Measurements from ENCODE around the gene VTI1A.
"Not testable (repeated sequence)": the region's sequence is repeated elsewhere in the genome, so short reads cannot be mapped to it uniquely, and the experiment has no call there.

Gene VTI1A

DNA sequence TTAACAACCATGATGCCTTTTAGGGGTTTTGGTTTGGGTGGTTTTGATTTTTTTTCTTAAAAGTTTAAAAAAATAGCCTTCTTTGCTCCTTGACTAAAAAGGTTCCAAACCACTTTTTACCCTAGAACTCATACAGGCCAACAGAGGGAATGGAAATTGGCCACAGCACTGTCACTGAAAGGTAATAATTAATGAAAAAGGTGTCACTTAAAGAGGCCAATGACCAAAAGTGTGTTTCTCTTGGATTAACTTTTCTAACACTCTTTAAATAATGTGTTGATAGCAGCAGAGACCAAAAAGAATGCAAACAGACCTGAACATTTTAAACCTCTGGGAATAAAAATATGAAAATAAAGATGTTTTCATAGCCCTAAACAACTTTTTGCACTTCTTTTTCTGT is 282.0 kb downstream of the VTI1A start:
- DNase-seq: no peak

DNA sequence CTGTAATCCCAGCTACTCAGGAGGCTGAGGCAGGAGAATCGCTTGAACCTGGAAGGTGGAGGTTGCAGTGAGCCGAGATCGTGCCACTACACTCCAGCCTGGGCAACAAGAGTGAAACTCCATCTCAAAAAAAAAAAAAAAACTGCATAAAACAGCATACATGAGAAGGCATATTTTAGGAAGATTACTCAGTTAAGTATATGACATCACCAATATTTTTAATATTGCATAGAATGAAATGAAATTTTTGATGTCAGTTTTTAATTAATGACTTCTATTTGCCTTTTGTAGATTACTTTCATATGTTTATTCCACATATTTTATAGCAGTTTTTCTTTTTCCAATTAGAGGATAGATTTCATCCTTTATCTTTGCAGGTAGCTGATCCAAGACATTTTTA is 284.4 kb downstream of the VTI1A start:
- not testable (repeated sequence) for DNase-seq

DNA sequence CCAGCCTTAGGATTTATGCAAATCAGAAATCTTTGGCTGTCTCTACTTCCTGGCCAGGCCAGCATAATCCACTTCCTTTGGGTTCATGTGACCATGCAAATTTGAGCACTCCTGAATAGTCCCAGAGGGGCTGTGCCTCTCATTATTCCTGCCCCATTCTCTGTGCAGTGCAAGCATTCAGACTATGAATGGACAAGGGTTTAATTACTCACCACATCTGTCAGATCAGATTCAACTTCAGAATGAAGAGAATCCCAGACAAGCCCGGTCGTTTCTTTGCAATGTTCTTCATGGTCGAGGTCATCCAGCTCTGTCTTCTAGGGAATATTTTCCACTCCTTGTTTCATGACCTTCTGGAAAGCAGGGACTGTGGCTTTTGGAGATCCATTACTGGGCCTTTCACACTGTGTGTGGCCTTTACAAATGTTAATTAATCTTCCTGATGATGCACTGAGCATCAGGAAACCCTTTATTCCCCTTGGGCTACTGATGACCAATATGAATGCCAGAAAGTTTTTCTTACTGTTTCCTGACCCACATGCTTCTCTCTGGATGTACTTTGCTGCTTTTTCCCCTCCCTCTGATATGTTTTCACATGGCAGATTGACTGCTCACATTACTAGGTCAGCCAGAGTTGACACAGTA is 285.4 kb downstream of the VTI1A start:
- DNase-seq: no peak

DNA sequence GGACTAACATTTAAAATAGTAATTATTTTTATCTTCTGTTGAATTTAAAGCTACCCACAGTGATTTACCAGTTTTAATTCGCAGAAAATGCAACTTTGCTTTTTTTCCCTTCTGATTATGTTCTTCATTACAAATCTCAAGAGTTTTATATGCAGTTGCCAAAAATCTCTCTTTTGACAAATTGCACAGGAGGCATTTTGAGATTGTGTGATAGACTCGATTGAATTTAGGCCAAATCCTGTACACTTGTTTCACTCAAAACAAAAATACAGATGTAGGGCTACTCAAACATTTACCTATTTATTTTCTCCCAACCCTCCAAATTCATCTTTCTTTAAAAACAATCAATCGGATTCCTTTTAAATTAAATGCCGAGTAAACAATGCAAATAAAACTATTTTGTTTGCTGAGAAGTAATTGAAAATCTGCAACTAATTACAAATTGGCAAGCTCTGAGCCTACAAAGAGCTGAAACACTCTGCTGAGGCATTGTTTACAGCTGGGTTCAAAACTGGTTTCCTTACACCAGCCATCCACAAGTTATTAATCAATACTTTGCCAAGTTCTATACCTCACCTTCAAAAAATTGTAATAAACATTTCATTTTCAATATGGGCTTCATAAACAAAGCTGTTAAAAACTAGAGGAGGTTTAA is 288.2 kb downstream of the VTI1A start:
- no peak for DNase-seq

DNA sequence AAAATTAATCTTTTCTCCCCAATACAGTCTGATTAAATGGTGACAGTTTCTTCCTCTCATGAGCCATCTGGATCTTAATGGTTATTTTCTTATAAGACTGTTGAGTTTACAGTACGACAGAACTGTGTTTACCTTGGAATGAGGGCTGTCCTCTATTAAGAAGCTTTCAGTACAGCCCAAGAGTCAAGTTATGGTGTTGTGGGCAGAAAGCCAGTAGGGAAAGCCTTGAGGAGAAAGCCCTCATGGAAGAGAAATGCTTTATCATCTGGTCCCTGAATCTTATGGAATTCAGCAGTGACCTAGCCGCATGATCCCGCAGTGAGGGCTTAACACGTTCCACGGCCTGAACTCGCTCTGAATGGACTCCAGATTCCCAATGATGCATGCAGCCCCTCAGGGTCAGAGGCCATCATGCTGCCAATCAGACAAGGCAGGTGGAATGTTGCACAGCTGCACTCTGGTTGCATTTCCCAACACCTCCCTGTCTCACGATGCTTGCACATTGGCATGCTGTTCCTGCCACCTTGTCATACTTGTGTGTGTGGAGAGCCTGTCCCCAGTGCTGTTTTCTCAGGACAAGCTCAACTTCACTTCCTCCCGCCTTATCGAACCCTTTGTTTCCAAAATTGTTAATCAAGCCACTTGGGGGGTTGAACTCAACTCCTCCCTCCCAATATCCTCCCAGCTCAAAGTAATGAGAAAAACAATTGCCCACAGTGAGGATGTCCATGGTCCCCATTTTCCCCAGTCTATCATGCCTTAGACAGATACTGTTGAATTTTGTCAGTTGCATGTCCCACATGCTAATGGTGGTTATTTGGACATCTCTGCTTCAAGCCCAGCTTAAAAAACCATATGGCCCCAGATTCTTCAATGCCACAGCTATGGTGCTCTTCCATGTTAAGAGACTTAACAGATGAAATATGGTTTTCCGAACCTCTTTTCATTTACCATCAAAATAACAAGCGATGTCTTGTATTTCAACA is 291.9 kb downstream of the VTI1A start:
- DNase-seq: no peak

DNA sequence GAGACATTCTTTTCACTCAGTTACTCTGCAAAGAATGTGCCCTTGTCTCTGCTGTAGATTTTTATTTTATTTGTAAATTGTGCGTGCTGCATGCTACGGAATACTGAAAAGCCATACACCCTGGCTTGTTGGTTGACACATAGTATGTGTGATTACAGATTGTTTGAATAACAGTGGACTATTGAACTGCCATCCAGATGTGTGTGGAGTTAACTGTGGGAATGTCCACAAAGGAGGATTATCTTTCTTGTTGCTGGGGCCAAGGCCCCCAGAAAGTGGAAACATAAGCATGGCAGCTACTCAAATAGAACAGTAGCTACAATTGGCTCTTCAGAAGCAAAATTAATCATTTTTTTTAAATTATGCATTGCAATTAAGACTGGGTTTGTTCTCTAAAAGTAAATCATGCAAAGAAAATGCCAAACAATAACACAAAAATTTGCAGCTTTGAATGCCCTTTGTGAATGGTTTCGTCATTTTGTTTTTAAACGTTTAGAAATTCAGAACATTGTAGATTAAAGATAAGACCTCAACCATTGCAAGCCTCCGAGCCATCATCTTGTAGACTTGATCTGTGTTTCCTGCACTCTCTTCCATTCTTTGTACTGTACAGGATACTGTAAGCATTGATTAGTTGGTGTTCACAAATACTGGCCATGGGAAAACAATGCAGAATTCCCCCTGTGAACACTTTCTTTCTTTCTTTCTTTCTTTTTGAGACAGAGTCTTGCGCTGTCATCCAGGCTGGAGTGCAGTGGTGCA is 292.8 kb downstream of the VTI1A start:
- DNase-seq: no peak

DNA sequence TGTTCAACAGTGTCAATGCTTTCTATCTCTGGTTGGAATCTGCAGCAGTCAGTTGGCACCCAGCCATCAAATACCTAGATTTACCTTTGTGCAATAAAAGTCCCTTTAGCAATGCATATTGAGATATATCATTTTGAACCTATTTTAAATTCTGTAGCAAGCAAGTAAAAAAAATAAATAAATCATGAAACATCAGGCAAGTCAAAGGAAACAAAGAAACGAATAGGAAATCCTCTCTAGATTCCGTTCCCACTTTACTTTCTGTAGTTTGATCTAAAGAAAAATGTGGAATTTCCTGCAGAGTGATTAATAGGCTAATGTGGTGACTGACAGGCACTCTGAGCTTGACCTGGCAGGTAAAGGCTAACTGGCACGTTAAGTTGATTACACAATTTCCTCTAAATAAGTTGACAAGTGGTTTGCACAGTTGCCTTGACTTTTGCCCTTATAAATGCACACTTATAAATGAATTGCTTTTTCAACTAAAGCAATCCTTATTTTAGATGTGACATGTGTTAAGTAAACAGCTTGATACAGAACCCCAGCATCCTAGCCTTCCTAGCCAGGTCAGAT is 294.9 kb downstream of the VTI1A start:
- no peak for DNase-seq

DNA sequence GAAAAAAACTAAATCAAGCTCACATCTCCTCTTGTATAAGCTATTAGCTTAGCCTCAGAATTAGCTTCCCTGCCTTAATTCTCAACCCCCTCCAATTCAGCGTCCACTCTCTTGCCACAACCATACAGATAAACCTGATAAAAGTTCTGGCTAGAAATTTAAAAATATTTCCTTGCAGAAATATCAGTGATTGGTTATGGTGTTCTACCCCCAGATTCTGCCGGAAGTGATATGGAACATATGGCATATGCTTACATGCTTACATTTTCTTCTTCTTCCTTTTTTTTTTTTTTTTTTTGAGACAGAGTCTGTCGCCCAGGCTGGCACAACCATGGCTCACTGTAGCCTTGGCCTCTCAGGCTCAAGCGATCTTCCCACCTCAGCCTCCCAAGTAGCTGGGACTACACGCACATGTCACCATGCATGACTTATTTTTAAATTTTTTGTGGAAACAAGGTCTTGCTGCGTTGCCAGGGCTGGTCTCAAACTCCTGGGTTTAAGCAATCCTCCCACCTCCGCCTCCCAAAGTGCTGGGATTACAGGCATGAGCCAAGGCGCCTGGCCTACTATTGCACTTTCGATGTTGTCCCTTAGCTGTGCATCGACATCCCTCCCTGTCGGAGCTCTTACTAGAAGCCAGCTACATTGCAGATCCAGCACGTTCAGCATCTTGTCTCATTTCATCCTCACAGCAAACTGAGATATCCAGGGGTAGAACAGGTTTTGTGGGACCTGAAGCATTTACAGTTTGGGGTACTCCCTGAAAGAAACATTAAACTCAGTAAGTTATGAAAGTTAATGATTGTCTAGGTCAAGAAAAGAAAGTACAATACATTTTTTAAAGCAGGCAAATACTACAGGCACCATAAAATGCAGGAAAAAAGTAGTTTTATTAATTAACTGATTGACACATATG is 297.4 kb downstream of the VTI1A start:
- no peak for DNase-seq

DNA sequence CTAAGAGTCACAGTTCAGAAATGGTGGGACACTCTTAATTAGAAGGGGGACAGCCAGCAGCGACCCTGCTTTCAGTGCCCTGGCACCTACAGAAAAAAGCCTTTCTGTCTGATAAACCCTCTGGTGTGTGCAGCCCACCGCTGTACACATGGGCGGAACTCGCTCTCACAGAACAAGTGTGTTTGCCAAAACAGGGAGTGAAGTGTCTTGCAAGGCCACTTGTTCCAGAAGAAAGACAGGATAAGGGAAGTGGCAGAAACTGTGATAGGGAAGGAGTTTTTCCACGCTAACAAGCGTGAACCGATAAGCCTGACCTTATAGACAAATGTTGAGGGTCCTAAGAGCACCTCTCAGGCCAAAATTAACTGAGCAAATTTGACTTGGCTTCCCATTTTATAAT is 299.3 kb downstream of the VTI1A start:
- no peak for DNase-seq

DNA sequence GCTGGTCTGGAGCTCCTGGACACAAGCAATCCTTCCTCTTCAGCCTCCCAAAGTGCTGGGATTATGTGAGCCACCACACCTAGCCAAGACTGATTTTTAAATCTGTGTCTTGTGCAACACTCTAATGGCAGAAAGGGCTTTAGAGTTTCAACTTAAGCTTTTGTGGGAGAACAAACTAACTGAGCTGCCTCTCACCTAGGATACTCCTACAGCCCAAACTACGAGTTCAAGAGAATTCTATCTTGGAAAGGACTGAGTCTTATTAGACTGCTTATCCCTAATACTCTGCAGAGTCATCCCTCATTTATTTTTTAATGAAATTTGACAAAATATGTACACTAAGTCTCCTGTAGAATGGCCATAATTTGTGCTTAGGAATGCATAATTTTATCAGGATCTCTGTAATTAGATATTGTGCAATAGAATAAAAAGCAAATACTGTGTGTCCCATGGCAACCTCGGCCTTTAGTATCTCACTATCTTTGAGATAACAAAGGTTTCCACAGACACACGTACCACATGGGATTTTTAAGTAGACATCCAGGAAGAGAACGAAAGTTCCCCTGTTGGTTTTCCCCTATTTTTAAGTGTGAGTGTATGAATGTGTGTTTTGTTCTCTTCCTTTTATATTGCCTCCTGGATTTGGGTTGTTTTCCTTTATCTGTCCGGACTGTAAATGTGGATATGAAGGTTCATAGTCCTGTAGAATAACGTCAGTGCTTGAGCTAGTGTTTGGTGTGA is 303.6 kb downstream of the VTI1A start:
- DNase-seq: no peak

DNA sequence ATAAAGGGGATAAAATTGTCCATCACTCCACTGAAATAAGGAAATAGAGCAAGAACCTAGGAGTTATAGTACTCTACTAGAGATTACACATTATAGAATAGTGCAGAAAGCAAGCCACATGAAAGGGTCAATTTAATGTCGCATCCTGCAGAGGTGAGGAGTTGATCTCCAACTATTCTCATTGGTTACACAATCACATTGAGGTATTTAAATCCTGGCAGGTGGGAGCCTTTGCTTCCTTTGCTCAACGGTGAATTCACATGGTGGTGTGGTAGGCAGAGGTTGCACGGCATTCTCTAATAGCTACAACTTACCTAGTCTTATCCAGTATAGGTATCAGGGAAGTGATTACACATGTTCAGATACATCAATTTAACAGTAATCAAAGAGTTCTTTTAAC is 304.6 kb downstream of the VTI1A start:
- no peak for DNase-seq

DNA sequence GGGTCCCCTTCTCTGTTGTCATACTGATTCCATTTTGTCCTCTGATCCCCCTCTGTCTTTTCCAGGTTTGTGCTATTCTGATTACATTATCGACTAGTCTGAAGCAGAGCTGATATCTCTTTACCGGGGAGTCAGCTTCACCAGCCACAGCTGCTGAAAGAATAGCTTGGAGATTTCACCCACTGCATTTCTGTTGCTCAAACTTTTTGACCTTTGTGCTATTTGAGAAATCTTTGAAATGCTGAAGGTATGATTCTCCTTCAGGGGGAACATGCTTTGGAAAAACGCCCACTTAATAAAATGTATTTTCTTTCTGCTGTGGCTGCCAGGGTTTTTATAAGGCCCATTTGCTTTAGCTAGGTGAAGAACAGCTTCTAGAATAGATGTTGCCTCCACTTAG is 305.3 kb downstream of the VTI1A start:
- DNase-seq: no peak

DNA sequence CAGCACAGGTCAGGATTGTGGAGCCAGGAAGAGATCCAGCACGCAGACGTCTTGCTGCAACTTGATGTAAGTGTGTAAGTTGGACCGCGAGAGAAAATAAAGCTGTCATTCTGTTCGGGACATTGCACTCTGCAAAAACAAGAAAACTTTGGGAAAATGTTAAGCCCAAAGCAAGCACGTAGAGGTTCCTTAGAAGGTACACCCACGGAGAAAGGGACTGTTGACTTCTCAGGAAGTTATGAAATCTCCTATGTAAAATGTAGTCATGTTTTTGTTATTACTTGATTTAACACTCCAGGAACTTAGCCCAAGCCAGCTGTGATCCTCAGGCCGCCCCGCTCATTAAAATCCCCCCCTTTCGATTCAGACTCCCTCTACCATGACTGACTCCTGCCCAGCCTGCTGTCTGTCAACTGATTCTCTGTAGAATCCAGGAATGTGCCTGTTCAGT is 307.0 kb downstream of the VTI1A start:
- no peak for DNase-seq

DNA sequence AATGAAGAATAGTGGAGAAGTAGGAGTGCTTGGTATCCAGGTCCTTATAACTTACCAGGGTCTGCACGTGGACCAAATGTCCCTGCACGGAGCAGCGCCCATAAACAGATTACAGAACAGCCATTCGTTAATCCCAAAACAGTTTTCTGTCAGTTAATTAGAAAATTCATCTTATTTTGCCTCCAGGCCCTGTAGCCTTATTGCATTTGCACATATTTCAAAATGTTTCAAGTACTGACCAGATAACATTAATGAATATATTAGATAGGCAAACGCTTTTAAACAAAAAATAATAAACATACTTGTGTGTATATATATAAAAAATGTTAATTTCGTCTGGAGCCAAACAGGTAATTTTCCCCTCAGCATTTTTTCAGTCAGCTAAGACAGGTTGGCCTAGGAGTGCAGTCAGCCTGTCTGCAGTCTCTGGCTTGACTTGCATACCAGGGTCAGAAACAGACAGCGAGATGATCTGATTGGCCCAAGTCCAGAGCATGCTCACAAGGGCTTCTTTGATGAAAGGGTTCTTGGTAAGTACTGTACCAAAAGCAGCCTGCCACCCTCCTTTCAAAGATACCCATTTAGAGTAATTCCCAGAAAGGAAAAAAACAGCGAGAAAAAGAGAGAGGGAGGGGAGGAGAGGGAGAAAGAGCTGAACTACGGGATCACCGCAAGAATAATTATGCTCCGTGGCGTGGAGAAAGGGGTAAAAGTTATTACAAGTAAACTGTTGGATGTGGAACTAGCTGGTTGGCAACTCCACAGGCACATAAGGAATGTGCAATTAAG is 308.6 kb downstream of the VTI1A start:
- no peak for DNase-seq

DNA sequence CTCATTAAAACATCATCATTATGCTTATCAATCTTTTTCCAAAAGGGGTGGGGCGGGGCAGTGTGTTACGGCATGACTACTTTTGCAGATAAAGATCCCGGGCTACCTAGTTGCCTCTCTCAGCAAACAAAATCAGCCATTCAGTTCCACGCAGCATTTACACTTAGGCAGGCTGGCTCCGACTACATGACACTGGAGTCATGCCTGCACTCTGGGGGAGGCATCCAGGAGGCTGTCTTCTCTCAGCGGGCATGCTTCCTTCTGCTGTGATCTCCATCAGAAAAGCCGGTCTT is 309.2 kb downstream of the VTI1A start:
- no peak for DNase-seq

DNA sequence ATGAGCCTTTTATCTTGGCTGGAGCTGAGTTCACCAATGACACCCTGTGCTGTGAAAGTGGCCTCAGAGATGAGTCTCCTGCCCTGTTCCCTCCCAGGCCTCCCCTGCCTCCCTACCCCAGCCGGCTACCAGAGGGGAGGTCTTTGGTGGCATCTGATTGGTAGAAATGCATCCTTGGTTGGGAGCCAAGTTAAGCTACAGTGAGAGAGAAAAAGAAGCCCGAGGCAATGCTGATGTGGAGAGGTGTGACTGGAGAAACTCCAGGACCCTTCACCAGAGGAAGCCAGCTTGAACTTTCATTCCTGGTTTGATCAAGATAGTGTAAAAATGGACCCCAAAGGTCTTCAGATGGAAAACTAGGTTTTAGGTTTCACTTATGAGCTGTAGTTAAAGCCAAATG is 311.9 kb downstream of the VTI1A start:
- DNase-seq: no peak

DNA sequence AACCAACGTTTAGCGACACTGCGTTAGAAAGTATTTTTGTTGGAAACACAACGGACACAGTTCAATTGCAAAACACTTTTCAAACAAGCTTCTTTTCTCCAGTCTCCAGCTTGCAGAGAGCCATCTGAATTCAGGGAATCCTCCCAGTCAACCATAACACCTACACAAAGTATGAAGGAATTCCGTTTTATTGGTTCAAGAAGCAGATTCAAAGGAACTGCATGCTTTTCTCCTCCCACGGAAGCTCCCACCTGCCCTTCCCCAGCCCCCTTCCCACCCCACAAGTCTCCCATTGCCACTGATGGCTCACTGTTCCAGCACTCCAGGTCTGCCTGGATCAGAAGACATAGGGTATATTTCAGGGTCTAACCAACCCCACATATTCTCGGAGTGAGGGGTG is 312.5 kb downstream of the VTI1A start:
- no peak for DNase-seq

DNA sequence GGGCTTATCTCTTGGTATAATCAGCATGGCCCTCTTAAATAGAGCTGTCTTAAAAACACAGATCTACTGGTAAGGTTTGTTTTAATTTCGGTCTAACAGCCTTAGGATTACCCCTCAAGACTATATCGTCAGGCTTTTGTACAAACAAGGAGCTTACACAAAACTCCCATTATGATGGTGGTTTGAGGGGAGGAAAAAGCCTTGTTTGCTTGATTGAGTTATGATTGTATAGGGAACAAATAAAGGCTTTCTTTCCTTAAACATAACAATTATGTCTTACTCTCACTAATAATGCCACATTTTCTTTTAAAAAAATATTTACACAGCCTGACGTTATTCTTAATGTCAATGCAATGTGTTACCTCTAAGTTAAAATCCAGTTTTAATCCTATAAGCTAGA is 314.2 kb downstream of the VTI1A start:
- DNase-seq: no peak

DNA sequence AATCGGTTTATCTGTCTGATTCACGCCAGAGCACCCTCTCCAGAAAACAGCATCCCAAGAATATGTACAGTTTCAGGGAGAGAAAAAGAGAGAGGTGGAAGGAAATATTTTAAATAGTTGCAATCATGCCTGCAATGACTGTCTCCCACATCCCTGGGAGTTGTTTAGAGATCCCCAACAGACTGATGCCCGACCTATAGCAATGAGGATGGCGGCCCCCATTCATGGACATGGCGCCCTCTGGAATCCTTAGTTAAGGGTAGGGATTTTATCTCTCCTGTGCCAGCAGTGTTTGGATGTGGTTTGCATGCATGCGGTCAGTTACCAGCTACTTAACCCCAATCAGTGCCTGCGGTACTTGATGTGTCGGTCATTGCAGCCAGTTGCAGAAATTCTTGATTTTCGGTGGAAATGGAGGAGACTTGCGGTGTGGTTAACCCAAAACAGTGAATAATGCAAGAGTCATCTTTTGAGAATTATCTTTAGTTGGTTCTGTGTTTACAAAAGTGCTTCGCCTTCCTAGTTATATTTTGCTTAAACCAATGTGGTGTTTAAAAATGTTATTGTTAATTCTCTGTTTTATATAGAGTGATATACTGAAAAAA is 317.0 kb downstream of the VTI1A start:
- no peak for DNase-seq
